Ishikawa (cell line): ENCODE results near the gene CXCL17.

Experiments used
- CEBPB ChIP-seq: IDR thresholded peaks from 2 replicates; pipeline ENCODE4 v1.6.1; 2012
- CREB1 ChIP-seq: IDR thresholded peaks from 2 replicates; pipeline ENCODE4 v1.6.1; 2012; ENCODE audit warnings: low read depth
- EGR1 ChIP-seq: IDR thresholded peaks from 2 replicates; pipeline ENCODE4 v1.6.1; 2012
- EP300 ChIP-seq: IDR thresholded peaks from 2 replicates; pipeline ENCODE4 v1.6.1; 2012; ENCODE audit warnings: borderline replicate concordance
- FOXM1 ChIP-seq: IDR thresholded peaks from 2 replicates; pipeline ENCODE4 v1.6.1; 2012; ENCODE audit warnings: low read depth, borderline replicate concordance
- NFIC ChIP-seq: IDR thresholded peaks from 2 replicates; pipeline ENCODE4 v1.6.1; 2012
- RAD21 ChIP-seq: IDR thresholded peaks from 2 replicates; pipeline ENCODE4 v1.6.1; 2012; ENCODE audit warnings: low read depth
- TAF1 ChIP-seq: IDR thresholded peaks from 2 replicates; pipeline ENCODE4 v1.6.1; 2012; ENCODE audit warnings: low read depth, mild to moderate bottlenecking
- TCF12 ChIP-seq: IDR thresholded peaks from 2 replicates; pipeline ENCODE4 v1.6.1; 2012; ENCODE audit warnings: low read depth
- TEAD4 ChIP-seq: IDR thresholded peaks from 2 replicates; pipeline ENCODE4 v1.6.1; 2012
- YY1 ChIP-seq: IDR thresholded peaks from 2 replicates; pipeline ENCODE4 v1.6.1; 2012; ENCODE audit warnings: low read depth
- ZBTB7A ChIP-seq: IDR thresholded peaks from 2 replicates; pipeline ENCODE4 v1.6.1; 2012; ENCODE audit warnings: low read depth
- TF ChIP-seq, protein P1 (sequence below): IDR thresholded peaks from 2 replicates; pipeline ENCODE4 v1.6.1; 2012; ENCODE audit warnings: low read depth, mild to moderate bottlenecking
- TF ChIP-seq, protein P2 (sequence below): IDR thresholded peaks from 2 replicates; pipeline ENCODE4 v1.6.1; 2012
- TF ChIP-seq, protein P3 (sequence below): IDR thresholded peaks from 2 replicates; pipeline ENCODE4 v1.6.1; 2012

The CXCL17 gene

DNA sequence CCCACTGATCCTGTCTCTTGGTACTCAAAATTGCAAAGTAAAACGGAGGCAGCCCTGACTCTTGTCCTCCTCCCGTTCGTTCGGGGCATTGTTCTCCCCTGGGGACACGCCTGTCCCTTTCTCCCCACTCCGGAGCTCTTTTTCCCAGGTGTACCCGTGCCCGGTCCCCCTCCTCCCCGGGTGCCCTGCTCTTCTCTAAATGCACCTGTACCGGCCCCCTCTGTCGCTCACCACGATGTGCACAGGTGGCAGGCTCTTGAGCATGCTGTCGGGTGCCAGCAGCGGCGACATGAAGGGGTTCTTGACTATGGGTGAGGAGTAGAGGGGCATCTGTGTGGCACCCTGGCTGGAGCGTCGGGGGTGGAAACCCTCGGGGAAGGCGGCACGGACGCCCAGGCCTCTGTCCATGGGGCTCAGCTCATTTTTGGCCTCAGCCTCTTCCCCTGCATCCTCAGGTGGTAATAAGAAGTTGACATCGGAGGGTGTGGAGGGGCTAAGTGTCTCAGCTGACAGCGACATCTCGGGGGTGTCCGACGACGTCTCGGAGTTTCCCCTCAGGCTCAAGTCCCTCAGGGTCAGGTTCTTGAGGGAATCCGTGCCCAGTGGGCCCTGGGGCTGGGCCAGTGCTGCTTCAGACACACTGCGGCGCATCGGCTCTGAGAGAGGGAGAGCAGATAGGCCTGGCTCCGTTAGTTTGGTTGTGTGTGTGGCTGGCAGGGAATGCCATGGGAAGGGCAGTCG is 40.2 kb downstream of the CXCL17 start:
- no peak for TF ChIP-seq CREB1
- no peak for TF ChIP-seq TAF1
- TF ChIP-seq CEBPB, result no peak
- TF ChIP-seq, protein P1, sequence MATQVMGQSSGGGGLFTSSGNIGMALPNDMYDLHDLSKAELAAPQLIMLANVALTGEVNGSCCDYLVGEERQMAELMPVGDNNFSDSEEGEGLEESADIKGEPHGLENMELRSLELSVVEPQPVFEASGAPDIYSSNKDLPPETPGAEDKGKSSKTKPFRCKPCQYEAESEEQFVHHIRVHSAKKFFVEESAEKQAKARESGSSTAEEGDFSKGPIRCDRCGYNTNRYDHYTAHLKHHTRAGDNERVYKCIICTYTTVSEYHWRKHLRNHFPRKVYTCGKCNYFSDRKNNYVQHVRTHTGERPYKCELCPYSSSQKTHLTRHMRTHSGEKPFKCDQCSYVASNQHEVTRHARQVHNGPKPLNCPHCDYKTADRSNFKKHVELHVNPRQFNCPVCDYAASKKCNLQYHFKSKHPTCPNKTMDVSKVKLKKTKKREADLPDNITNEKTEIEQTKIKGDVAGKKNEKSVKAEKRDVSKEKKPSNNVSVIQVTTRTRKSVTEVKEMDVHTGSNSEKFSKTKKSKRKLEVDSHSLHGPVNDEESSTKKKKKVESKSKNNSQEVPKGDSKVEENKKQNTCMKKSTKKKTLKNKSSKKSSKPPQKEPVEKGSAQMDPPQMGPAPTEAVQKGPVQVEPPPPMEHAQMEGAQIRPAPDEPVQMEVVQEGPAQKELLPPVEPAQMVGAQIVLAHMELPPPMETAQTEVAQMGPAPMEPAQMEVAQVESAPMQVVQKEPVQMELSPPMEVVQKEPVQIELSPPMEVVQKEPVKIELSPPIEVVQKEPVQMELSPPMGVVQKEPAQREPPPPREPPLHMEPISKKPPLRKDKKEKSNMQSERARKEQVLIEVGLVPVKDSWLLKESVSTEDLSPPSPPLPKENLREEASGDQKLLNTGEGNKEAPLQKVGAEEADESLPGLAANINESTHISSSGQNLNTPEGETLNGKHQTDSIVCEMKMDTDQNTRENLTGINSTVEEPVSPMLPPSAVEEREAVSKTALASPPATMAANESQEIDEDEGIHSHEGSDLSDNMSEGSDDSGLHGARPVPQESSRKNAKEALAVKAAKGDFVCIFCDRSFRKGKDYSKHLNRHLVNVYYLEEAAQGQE, result no peak
- no peak for TF ChIP-seq FOXM1
- no peak for TF ChIP-seq EP300
- no peak for TF ChIP-seq EGR1
- TF ChIP-seq, protein P2, sequence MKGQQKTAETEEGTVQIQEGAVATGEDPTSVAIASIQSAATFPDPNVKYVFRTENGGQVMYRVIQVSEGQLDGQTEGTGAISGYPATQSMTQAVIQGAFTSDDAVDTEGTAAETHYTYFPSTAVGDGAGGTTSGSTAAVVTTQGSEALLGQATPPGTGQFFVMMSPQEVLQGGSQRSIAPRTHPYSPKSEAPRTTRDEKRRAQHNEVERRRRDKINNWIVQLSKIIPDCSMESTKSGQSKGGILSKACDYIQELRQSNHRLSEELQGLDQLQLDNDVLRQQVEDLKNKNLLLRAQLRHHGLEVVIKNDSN, result no peak
- no peak for TF ChIP-seq NFIC
- no peak for TF ChIP-seq TCF12
- TF ChIP-seq, protein P3, sequence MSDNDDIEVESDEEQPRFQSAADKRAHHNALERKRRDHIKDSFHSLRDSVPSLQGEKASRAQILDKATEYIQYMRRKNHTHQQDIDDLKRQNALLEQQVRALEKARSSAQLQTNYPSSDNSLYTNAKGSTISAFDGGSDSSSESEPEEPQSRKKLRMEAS, result no peak
- no peak for TF ChIP-seq RAD21

DNA sequence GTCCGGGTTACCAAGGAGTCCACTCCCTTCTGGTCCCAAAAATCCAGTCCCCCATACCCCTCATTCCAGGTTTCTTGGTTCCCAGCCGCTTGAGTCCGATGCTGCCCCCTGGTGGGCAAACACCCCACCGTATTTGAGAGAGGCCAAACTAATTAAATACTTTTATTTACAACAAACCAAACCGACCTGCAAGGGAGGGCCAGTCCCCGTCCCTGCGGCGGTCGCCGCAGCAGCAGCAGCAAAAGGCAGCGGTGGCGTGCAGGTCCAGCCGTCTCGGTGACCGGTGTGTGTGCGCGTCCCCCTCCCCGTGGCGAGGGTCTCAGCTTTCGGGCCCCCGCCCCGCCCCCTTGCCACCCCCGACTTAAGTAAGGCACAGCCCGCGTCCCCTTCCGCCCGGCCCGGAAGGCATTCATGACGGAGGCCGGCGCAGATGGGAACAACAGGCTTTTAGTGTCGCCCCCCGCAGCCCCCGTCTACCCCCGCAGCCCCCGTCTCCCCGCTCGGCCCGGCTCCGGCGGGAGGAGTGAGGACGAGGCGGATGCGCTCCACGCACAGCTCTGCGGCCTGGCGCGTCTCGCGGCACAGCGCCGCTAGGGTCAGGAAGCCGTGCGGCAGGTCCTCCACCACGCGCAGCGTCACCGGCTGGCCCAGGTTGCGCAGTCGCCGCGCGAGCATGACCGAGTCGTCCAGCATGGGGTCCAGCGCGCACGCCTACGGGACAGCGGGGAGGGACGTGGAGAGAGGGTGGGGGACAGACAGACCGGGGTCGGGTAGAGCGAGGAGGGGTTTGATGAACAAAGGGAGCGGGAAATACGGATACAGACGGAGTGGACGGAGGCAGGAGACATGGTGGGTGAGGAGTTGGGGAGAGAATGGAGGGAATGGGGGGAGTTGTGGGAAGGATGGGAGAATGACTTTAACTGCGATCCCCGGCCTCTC is 41.1 kb downstream of the CXCL17 start:
- no peak for TF ChIP-seq TAF1
- TF ChIP-seq RAD21, result peak; percentile 52
- TF ChIP-seq, protein P3, result peak; percentile 76
- no peak; the same call in 1 of the 2 replicates for TF ChIP-seq TCF12
- TF ChIP-seq ZBTB7A, result no peak

DNA sequence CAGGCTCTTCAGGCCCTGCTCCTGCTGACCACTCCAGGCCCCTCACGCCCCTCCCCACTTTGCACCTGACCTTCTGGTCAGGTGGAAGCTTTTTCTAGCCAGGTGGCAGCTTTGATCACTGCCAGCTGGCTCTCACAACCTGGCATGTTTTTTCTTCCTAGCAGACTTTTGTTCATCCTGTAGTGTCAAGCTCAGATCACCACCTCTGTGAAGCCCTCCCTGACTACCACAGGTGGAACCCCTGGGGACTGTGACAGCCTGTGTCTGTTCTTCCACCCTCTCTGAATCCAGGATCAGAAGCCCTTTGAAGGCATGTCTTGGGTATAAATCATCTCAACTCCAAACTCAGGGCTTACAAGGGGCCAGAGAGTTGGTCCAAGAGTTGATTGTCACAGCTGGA is 42.3 kb downstream of the CXCL17 start:
- TF ChIP-seq TAF1 (no peak), YY1 (no peak), NFIC (no peak), FOXM1 (no peak), EP300 (no peak), CEBPB (no peak), EGR1 (no peak), CREB1 (no peak), RAD21 (no peak), TEAD4 (no peak), ZBTB7A (no peak), TCF12 (no peak)
- TF ChIP-seq, protein P3, result no peak
- TF ChIP-seq, protein P1, result no peak
- TF ChIP-seq, protein P2, result no peak

DNA sequence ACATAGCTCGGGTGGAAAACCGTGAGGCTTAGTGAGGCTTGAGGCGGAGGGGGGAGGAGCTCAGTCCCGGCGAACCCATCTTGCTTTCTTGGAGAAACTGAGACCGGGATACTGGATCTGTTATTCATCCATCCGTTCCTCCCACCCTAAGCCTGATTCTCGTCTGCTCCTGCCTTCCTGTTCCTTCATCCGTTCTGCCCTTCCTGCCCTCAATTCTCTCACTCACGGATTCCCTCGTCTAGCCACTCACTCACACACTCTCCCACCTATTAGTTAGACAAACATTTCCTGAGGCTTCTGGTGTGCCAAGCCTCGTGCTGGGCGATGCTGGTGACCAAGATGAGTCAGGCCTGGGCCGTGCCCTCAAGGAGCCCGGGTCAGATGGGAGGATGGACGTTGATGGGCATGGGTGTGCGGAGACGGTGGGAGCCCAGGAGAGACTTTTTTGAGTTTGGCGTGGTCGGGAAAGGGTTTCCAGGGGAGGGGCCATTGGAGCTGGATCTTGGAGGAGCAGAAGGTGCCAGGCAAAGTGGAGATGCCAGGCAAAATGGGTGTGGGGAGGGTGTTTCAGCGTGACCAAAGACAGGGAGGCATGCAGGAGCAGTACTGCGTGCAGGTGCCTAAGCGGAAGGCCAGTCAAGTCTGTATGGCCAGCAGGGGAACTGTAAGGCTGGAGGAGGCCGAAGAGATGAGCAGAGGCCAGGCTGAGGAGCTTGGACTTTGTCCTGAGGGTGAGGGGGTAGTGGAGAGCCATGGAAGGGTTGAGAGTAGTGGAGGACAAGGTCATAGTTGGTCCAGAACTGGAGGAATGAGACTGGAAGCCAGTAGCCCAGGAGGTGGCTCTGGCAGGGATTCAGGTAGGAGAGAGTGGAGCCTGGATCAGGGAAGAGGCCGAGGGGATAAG is 45.2 kb downstream of the CXCL17 start:
- TF ChIP-seq, protein P1, result no peak
- TF ChIP-seq, protein P3, result peak; percentile 21; the same call in 1 of the 2 replicates
